Retinal pigment epithelial cell (primary cell): ENCODE results near the gene PPP2R5B.

Experiments
- DNase-seq: peaks from one replicate; pipeline ENCODE4 v3.0.0-alpha.2; 2010; ENCODE audit warnings: low read depth
- H3K4me3 ChIP-seq: 2 replicates; pipeline ENCODE4 v1.5.1; 2011; ENCODE audit warnings: mild to moderate bottlenecking, low read length, control low read depth, moderate library complexity
- TF ChIP-seq, protein P1 (sequence below): conservative IDR thresholded peaks from 2 replicates; pipeline ENCODE4 v1.5.1; 2011; ENCODE audit warnings: low read depth, low read length, control low read depth, inconsistent platforms

Gene PPP2R5B

DNA sequence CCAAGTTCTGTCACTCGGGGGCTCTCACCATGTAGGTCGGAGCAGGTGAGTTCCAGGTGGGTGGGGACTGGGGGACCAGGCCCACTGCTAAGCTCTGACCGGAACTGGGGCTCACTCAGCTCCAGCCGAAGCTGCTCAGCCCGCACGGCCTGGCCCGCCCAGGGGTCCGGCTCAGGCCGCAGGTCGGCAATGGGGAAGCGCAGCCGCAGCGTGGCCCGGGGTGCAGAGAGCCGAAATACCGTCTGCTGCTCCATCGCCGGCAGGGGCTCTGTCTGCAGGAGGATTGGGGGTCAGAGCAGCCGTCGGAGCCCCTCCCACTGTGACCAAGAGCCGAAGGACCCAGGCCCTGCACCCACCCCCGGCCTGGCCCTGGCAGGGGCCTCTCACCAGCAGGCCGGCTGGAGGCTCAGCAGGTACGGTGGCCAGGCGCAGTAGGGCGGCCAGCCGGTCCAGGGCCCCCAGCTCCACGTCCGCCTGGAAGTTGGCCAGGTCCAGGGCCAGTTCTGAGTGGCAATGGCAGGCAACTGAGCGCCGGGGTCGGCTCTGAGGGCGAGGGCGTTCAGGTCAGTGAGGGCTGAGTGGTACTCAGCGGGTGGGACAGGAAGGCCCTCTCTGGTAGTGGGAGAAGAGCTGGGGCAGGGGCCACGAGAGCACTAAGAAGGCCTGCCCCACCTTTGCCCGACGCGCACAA is 14.7 kb upstream of the PPP2R5B start:
- no peak overlapping the region for H3K4me3 ChIP-seq
- TF ChIP-seq, protein P1, sequence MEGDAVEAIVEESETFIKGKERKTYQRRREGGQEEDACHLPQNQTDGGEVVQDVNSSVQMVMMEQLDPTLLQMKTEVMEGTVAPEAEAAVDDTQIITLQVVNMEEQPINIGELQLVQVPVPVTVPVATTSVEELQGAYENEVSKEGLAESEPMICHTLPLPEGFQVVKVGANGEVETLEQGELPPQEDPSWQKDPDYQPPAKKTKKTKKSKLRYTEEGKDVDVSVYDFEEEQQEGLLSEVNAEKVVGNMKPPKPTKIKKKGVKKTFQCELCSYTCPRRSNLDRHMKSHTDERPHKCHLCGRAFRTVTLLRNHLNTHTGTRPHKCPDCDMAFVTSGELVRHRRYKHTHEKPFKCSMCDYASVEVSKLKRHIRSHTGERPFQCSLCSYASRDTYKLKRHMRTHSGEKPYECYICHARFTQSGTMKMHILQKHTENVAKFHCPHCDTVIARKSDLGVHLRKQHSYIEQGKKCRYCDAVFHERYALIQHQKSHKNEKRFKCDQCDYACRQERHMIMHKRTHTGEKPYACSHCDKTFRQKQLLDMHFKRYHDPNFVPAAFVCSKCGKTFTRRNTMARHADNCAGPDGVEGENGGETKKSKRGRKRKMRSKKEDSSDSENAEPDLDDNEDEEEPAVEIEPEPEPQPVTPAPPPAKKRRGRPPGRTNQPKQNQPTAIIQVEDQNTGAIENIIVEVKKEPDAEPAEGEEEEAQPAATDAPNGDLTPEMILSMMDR = no peak
- no peak for DNase-seq

DNA sequence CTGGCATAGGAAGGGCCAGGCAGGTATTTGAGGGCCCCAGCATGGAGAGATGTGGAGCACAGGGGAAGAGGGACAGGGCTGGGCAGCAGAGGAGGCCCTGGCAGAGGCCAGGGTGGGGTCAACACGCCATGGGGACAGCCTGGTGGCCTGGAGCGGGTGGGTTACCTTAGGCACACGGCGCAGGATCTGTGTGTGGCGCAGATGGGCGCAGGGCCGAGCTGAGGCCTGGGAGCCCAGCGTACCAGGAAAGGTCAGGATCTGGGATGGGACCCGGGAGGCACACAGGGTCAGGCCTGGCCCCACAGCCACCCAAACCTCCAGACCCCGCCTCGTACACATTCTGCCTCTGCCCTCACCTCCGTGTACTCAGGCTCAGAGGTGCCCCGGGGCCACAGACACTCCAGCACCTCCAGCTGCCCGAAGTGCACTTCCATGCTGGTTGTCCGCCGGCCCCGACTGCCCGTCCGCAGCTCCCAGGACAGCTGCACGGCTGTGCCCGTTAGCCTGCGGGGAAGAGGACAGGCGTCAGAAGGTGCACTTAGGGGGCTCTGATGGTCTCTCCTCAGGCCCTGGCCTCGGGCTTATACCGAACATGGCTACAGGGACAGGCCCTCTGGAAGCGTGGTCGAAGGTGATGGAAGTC is 13.9 kb upstream of the PPP2R5B start:
- TF ChIP-seq, protein P1 = no peak
- H3K4me3 ChIP-seq = no peak overlapping the region
- DNase-seq = no peak

DNA sequence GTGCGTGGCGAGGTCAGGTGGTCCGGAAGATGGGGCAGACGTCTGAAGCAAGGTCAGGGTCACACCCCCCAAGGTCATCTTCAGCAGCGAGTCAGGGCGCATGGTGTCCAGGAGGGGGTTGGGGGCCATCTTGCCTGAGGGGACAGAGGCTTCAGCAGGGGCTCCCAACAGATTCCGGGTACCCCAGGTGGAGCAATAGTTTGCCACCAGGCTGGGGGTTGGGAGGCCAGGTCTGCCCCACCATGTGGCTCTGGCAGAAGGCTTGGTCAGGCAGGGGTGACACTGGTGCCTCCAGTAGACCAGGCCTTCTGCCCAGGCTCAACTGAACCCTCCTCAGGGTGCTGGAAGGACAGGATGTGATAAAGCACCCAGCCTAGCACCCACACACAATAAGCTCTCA is 13.3 kb upstream of the PPP2R5B start:
- no peak for DNase-seq
- no peak overlapping the region for H3K4me3 ChIP-seq
- TF ChIP-seq, protein P1 = no peak

DNA sequence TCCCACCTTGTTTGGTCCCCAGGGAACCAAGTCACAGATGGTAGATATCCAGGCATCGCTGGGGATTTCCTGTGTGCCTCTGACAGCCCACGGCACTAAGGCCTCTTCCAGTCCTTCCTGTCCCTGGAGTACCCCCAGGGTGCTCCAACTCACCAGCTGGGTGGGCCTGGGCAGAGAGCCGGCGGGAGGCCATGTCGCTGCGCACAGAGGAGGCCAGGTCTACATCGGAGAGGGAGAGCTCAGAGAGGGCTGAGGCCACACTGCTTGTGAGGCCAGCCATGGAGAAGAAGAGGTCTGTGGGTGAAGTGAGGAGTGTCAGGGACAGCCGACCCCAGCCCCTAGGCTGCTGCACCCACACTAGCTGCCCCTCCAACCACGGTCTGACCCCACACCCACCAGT is 12.8 kb upstream of the PPP2R5B start:
- TF ChIP-seq, protein P1 = no peak

DNA sequence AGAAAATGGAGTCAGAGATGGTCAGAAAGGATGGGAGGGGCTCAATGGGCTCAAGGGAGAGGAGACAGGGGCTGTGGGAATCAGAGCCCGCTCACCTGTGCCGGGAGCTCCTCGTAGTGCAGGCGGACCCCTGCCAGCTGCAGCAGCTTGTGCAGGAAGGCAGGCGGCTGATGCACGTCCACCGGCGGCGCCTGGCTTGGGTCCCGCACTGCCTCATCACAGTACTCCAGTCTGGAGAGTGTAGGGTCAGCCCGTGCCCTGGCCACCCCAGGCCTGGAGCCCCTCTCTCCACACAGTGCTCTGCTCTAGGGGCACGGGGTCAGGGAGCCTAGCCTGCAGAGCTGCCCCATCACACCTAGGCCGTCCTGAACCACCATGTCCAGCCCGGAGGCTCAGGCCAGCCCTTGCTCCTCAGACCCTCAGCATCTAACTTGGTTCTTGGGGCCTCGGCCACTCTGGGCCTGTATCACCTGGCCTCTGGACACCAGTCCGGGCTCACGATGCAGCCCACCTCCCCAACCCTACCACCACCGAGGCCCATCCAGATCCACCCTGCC is 11.2 kb upstream of the PPP2R5B start:
- TF ChIP-seq, protein P1 = no peak
- DNase-seq = no peak
- no peak overlapping the region for H3K4me3 ChIP-seq

More for the DNA sequence above, 12.8 kb upstream of the PPP2R5B start:
- no peak overlapping the region for H3K4me3 ChIP-seq
- DNase-seq = no peak

DNA sequence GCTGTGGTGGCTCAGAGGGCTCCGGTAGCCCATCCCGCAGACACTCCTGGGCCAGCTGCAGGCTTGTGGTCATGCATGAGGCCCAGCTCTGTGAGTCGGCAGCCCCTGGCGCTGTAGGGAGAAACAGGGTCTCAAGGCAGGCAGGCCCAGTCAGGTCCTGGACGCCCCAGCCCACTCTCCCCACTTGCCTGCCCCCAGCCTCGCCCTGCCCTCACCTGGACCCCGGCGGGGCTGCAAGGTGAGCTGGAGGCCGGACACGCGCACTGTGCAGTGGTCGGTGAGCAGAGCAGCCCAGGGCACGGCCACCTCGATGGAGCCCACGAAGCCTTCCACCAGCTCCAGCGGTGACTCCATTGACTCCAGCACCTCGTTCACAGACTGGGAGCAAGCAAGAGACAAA is 10.4 kb upstream of the PPP2R5B start:
- TF ChIP-seq, protein P1 = no peak
- no peak for DNase-seq
- H3K4me3 ChIP-seq = no peak overlapping the region

DNA sequence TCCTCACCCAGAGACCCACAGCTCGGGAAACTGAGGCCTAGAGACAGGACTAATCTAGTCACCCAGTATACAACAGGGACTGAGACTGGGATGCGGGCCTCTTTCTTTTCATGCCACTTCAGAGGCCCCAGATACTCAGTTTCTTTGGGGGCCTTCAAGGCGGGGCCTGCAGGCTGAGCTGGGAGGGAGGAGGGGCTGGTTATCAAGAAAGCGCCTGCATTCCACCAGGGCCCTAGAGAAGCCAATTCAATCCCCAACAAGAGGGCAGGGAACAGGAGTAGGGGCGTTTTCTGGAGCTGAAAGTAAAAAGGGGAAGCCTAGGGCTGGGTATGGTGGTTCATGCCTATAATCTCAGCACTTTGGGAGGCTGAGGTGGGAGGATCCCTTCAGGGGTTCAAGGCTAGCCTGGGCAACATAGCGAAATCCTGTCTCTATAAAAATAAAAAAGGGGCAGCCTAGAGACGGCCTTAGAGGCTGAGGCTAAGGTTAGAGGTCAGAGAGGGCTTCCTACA is 9.1 kb upstream of the PPP2R5B start:
- peak overlapping the region; percentile 95 for H3K4me3 ChIP-seq
- no peak for DNase-seq
- TF ChIP-seq, protein P1 = no peak
